PC-3 (cell line): Measurements from ENCODE around the gene HLA-DMB.

Experiments used
- CTCF ChIP-seq: fragments of 300-600 bp; sonication (generic); conservative IDR thresholded peaks from 2 replicates; pipeline ENCODE4 v1.5.1; 2017; ENCODE audit warnings: antibody characterized with exemption, low read depth, mild to moderate bottlenecking, low read length
- EZH2phosphoT487 ChIP-seq: fragments of 300-600 bp; sonication (generic); IDR thresholded peaks from 2 replicates; pipeline ENCODE4 v1.6.1; 2018; ENCODE audit warnings: mild to moderate bottlenecking, antibody characterized with exemption, low read length, borderline replicate concordance

- TF ChIP-seq CTCF = no peak
- TF ChIP-seq EZH2phosphoT487 = no peak
These were observed 8.5 kb downstream of the HLA-DMB start for GRCh38 chr6:32932132-32932868.
